Fibroblast of upper back skin (primary cell): ENCODE data around the gene EGLN3.
"Not testable (repeated sequence)": the region's sequence is repeated elsewhere in the genome, so short reads cannot be mapped to it uniquely, and the experiment has no call there.

ENCODE experiments used
- DNase-seq: peaks from one replicate; pipeline ENCODE4 v3.0.0-alpha.2; 2013

The EGLN3 gene

GRCh38 chr14:33934043-33934750 lies 16.7 kb downstream of the EGLN3 start:
- no peak for DNase-seq

- no peak for DNase-seq
Observed at GRCh38 chr14:33933386-33933933, 17.4 kb downstream of the EGLN3 start.

DNA sequence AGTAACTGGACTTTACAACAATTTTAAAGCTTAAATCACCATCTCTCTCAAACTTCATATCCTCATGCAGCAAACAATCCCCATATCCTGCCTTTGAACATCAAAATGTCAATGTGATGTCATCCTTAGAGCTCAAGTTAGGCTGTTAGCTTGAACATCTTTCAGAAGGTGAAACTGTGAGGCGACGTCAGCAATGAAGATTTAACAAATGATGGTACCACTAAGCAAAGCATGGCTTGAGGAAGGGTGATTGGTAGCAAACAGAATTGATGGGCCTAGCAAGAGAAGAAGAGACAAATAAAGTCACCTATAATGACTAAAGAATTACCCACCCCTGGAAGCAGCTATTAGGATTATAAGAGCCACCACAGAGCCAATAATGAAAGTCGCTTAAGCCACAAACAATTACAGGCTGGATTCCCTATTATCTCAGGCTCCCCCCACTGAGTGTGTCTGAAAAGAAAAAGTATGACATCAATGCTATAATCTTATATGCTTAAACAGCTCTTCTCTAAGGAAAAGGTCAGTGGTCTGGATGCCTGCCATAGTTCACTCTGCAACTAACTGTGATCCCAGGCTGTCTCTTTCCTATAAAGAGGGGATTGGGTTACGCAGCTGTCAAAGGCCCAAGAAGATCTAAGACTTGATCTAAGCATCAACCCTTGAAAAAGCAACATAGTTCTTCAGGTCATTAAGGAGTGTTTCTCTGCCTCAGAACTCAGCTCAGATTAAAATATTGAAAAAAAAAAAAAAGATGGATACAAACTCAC lies 18.1 kb downstream of the EGLN3 start:
- peak; percentile 61 for DNase-seq

DNA sequence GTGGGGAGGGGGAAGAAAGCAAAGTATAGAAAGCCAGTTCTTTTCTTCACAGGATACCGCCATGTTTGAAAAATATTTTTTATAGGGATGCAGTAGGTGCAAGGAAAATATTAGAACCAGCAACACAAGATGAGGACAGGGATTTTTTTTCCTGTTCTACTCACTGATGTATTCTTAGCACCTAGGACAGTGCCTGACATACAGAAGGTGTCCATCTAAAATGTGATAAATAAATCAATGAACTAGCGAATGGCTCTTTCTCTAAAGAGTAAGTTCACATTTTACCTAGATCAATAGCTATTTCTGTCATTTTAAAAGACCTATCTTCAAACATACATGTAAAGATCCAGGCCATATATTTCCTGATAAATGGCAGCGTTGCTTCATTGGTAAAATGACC lies 18.8 kb downstream of the EGLN3 start:
- DNase-seq = no peak

DNA sequence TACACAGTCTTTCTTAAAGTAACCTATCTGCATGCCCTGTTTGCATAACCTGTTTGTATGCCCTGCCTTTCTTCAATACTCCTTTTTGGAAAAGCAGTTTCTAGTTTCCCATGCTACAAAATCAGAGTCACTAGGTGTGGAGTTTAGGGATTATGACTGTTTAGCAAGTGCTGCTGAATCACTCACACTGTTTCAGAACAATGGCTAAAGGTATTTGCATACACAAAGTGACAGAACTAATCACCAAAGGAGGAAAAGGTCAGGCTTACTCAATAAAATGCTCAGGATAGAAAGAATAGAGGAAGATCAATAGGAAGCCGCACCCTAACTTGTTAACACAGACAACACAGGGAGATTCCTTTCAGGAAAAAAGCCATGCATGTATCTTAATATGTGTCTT lies 19.4 kb downstream of the EGLN3 start:
- DNase-seq = no peak

- peak; percentile 43 for DNase-seq
Observed at GRCh38 chr14:33930439-33930838, 20.4 kb downstream of the EGLN3 start.

GRCh38 chr14:33929799-33930408 lies 21.0 kb downstream of the EGLN3 start:
- no peak for DNase-seq

DNA sequence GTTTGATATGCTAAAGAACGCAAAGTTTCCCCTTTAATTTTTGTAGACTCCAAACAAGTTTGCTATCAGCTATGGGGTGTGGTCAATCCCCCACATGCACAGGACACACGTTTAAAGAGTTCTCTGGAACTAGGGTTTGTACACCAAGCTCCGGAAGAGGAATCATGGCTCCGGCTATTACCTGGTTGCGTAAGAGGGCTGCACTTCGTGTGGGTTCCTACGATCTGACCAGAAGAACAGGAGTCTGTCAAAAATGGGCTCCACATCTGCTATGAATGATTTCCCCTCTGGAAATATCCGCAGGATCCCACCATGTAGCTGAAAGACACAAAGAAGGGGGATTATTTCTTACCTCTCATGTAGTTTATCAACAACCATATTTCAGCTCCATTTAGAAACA lies 22.0 kb downstream of the EGLN3 start:
- no peak for DNase-seq

DNA sequence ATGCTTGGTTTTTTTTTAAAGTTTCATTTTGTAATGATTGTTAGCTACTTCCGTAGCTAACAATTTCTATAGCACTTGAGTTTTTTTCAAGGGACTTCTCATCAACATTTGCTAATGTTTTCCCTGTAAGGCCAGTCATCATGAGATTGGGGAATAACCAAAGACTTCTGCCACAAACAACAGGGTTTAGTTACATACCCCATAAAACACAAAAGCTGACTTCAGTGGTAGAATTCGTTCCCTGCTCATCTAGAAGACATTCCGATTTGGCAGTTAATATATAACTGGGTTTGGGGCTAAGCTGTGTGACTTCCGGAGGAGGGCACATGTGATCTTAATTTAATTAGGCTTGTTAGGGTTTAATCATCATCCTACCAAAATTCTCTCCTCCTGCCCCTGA lies 22.9 kb downstream of the EGLN3 start:
- DNase-seq = no peak

DNA sequence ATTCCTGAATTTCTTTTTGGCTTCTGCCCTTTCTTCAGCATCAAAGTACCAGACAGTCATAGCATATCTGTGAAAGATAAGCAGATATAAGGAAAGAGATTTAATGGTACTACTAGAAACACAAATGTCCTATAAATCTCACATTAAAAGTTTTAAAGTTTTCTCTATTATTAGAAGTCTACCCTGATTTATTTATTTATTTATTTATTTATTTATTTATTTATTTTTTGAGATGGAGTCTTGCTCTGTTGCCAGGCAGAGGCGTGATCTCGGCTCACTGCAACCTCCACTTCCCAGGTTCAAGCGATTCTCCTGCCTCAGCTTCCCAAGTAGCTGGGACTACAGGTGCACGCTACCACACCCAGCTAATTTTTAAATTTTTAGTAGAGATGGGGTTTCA lies 23.9 kb downstream of the EGLN3 start:
- not testable (repeated sequence) for DNase-seq

DNA sequence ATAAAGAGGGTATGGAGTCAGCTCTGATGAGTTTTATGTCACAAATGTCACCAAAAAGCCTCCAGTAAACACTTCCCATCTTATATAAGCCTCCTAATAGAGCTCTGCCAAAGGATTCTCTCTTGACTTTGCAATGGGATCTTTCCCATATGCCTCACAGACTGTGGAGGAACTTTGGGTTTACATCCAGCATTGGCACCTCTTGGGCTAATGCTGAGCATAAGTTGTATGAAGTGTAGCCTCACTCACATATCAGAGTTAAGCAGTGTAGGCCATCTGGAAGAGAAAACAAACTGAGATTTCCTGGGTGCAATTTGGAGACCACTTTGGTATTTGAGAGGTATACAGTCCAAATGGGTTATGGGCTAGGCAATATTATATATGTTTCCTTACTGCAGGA lies 24.9 kb downstream of the EGLN3 start:
- DNase-seq = no peak

DNA sequence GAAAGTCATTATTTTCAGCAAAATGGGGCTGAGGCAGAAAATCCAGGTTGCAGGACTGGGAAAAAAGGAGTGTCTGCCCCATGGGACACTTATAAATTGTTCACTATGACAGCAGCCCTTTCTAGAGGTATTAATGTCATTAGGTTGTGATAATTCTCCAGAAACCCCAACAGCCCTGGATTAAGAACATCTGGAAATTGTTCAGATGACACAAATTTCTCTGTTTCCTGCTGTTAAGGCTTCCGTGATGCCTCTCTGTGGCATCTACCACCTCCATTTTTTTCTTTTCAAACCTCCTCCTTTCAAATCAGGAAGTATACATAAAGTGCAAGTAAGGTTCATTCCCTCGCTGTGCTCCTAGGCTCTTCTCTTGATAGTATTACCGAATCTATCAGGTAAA lies 25.6 kb downstream of the EGLN3 start:
- no peak for DNase-seq

DNA sequence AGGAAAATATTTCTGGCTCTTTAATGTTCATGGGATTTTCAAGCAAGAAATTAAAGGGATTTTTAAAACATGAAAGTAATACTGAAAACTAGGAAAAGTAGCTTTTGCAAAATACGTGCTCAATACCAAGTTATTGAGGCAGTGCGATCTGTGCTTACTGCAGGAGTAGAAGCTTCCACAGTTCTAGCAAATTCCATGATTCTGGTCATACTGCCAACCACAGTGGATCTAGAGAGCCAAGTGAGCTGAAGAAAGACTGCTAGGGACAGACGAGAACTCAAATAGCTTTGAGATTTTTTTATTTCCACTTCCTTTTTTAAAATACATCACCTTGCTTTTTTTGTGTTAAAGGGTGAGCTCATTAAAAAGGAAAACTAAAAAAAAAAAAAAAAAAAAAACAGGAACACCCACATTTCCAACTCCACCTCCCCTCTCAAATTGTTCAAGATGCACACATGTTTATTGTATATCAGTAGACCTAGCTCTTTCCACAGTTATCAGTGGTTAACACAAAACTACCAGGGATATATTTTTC lies 26.2 kb downstream of the EGLN3 start:
- no peak for DNase-seq

DNA sequence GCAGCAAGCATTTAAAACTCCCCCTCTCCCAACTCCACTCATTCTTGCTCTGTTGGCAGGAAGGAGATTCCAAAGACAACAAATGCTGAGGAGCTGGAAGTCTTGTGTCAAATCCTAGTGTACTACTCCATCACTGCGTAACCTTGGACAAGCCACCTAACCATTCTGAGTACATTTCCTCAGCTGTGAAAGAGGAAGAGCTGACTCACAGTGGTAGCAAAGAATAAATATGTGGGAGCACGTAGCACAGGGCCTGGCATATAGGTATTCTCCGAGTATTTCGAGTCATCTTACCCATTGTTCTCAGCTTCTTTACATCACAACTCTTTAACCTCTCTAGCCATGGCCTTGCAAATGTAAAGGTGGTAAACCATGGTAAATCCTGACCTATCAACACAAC lies 28.7 kb downstream of the EGLN3 start:
- no peak for DNase-seq

- DNase-seq = no peak
Observed at GRCh38 chr14:33918256-33918655, 32.6 kb downstream of the EGLN3 start.

DNA sequence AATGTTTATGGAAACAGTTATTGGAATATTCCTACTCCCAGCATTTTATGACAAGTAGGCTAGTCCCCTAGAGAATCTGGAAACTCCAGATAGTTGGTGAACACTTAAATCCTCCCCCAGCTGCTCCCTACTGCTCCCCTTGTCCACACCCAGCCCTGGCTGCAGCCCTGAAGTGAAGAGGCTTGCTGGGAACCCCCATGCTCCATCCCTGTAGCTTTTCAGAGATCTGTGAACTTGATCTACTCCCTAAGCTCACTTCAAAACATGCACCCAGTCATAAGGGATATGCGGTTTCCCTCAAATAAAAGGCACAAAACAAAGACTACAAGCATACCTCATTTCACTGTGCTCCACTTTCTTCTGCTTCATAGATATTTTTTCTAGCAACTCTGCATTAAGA lies 33.2 kb downstream of the EGLN3 start:
- DNase-seq = no peak

GRCh38 chr14:33916663-33917565 lies 34.0 kb downstream of the EGLN3 start:
- peak; percentile 37 for DNase-seq

- DNase-seq = no peak
Observed at GRCh38 chr14:33915682-33916081, 35.2 kb downstream of the EGLN3 start.

DNA sequence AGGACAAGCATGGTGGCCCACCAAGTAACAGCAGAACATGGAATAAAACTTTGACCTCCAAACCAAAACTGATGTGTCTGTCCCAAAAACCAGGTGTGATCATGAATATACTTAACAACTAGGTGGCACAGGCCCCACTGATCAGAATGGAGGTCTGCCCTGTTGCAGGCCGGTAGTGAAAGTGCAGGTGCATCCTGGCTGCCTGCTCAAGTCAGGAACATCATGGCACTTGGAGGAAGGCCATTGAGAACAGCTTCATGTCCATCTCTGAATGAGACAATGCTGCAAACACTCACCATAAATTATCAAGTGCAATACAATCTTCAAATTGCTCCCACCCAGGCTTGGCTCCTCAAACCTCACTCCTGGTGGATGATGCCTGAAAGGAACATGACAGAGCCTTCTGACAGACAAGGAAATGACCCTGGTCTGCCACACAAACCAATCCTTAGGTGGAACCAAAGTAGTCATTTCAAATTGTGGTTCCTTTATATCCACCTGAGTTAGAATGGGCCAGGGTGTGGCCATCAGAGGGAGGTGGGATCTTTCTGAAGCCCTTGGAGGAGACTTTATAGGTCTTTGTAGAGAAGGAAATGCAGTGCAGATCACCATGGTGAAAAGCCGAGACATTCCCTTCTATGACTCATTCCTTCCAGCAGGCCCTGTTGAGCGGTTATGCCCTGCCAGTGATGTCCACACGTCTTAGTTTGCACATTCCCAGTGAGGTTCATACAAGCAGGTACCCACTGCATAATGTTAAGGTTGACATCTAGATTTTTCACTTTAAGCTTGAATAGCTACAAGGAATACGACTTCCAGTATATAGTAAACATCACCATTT lies 36.0 kb downstream of the EGLN3 start:
- DNase-seq = peak; percentile 30

DNA sequence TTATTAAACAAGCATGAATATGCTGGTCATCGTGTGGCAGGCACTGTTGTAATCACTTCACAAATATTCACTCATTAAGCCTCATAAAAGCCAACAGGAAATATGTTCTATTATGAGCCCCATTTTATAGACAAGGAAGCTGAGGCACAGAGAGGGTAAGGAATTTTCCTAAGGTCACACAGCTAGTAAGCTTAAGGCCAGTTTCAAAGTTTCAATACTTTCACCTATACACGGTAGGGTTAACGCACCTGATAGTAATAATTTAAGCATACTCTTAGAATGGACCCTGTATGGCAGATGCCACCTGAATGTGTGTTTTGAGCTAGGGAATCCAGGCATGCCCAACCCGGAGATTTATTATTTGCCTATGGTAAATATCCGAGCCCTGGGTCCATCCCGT lies 39.8 kb downstream of the EGLN3 start:
- no peak for DNase-seq

- no peak for DNase-seq
Observed at GRCh38 chr14:33910435-33910834, 40.4 kb downstream of the EGLN3 start.
